ENCODE measurements around the gene DMC1.
"Not testable (repeated sequence)": the region's sequence is repeated elsewhere in the genome, so short reads cannot be mapped to it uniquely, and the experiment has no call there.

Gene DMC1

DNA sequence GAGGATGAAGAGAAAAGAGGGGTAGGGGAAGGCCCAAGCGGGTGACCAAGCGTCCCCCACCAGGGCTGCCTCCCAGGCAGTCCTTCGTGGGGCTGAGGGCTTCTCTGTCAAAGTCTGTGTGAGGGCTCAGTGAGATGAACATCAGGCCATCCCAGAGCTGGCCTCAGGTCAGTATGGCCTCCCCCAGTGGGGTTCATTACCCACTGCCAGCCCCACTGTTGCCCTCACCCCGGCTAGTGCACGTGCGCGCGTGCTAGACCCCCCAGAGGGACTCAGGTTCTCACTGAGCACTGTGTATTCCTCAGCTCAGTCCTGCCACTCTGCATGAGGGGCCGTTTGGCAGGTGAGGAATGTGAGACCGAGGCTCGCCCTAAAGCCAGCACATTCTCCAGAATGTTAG is 98.7 kb downstream of the DMC1 start:
- Histone ChIP-seq H3K4me3 (ENCODE audit: severe bottlenecking) (no peak overlapping the region), H3K27ac (ENCODE audit: poor library complexity, severe bottlenecking) (no peak overlapping the region), H3K27me3 (ENCODE audit: insufficient read depth, poor library complexity, severe bottlenecking) (no peaks in the 10 kb centered on the region), H3K4me1 (ENCODE audit: insufficient read depth, poor library complexity, severe bottlenecking) (peaks cover 2% of the 10 kb centered on the region), H3K9me3 (ENCODE audit: severe bottlenecking) (no peaks in the 10 kb centered on the region), H3K36me3 (ENCODE audit: low read depth) (no peaks in the 10 kb centered on the region)
- DNase-seq (ENCODE audit: low spot score), result no peak
- no peak for TF ChIP-seq CTCF (IDR thresholded peaks at IDR 0.05; ENCODE audit: poor library complexity, severe bottlenecking)
- ATAC-seq (ENCODE audit: low read depth), result no peak

- not testable (repeated sequence) for H3K9me3 ChIP-seq (ENCODE audit: severe bottlenecking); H3K27ac ChIP-seq (ENCODE audit: poor library complexity, severe bottlenecking); H3K36me3 ChIP-seq (ENCODE audit: low read depth); DNase-seq (ENCODE audit: low spot score); H3K27me3 ChIP-seq (ENCODE audit: insufficient read depth, poor library complexity, severe bottlenecking); H3K4me1 ChIP-seq (ENCODE audit: insufficient read depth, poor library complexity, severe bottlenecking); ATAC-seq (ENCODE audit: low read depth); H3K4me3 ChIP-seq (ENCODE audit: severe bottlenecking)
These were observed 99.8 kb downstream of the DMC1 start for GRCh38 chr22:38470179-38470578.

DNA sequence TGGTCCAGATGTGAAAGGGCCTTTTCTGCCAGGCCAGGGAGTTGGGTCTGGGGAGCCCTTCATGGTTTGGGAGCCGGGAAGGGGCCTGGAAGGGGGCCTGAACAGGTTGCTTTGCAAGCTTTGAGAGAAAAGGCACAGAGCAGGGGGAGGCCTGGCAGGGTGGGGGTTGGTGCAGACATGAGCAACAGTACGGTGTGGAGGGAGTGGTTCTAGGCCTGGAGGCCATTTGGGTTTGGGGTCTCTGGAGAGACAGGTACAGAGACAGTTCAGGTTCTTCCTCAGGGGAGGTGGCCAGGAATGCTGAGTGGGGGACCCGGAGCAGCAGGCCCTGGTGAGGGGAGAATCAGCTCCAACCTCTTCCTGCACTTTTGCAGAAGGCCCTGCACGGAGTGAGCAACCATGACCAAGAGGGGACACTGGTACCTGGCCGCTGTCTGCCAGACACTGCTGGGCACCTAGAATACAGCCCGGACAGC is 100.6 kb downstream of the DMC1 start:
- Histone ChIP-seq H3K9me3 (ENCODE audit: severe bottlenecking) (no peaks in the 10 kb centered on the region), H3K4me1 (ENCODE audit: insufficient read depth, poor library complexity, severe bottlenecking) (peaks cover 2% of the 10 kb centered on the region), H3K27ac (ENCODE audit: poor library complexity, severe bottlenecking) (no peak overlapping the region), H3K27me3 (ENCODE audit: insufficient read depth, poor library complexity, severe bottlenecking) (no peaks in the 10 kb centered on the region), H3K36me3 (ENCODE audit: low read depth) (no peaks in the 10 kb centered on the region), H3K4me3 (ENCODE audit: severe bottlenecking) (no peak overlapping the region)
- ATAC-seq (ENCODE audit: low read depth), result no peak
- DNase-seq (ENCODE audit: low spot score), result no peak
- TF ChIP-seq CTCF (IDR thresholded peaks at IDR 0.05; ENCODE audit: poor library complexity, severe bottlenecking), result no peak

All from RWPE2 (cell line).